OCI-LY7 (cell line): ENCODE results near the gene CCDC74A.

Experiments
- CTCF ChIP-seq: fragments of 200-600 bp; sonication (generic); conservative IDR thresholded peaks from 2 replicates; pipeline ENCODE4 v1.5.1; 2014; ENCODE audit warnings: mild to moderate bottlenecking, antibody characterized with exemption, low read length, moderate library complexity, mixed read lengths
- EZH2phosphoT487 ChIP-seq: fragments of 200-600 bp; sonication (generic); IDR thresholded peaks from 2 replicates; pipeline ENCODE4 v1.6.1; 2018; ENCODE audit warnings: low read depth, borderline replicate concordance, mild to moderate bottlenecking, mixed run types, antibody characterized with exemption, low read length, moderate library complexity, mixed read lengths

GRCh38 chr2:131488306-131489205 is 39.1 kb upstream of the CCDC74A start:
- TF ChIP-seq CTCF, result no peak
- TF ChIP-seq EZH2phosphoT487, result no peak
